NCI-H2107 (cell line): ENCODE measurements around the gene ARID1B.
A peak's percentile ranks its signal among the peaks of the same experiment; 100 is the strongest.

Experiments
- DNase-seq: peaks from one replicate; lab custom pipeline; 2025; lab: John Stamatoyannopoulos, UW

The ARID1B gene

GRCh38 chr6:157186785-157187181, 409.6 kb downstream of the ARID1B start:
- no peak for DNase-seq

GRCh38 chr6:157187182-157188083, 410.3 kb downstream of the ARID1B start:
- peak; percentile 83 for DNase-seq

GRCh38 chr6:157188213-157188612, 411.0 kb downstream of the ARID1B start:
- no peak for DNase-seq

- no peak for DNase-seq
Observed at GRCh38 chr6:157193443-157193996, 416.3 kb downstream of the ARID1B start.

GRCh38 chr6:157194110-157194509, 416.9 kb downstream of the ARID1B start:
- no peak for DNase-seq

DNA sequence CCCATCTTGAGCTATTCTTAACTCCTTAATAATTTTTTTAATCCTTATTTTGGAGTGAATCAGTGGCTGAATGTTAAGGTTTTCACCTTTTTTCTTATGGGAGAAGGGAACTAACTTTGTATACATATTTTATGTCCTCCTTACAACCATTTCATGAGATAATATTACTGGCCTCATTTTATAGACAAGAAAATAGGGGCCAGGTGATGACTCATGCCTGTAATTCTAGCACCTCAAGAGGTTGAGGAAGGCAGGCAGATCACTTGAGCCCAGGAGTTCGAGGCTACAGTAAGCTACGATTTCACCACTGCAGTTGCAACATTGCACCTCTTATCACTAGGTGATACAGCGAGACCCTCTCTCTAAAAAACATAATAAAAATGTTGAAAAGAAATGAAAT, 417.5 kb downstream of the ARID1B start:
- no peak for DNase-seq

GRCh38 chr6:157196391-157196790, 419.2 kb downstream of the ARID1B start:
- DNase-seq, result no peak

DNA sequence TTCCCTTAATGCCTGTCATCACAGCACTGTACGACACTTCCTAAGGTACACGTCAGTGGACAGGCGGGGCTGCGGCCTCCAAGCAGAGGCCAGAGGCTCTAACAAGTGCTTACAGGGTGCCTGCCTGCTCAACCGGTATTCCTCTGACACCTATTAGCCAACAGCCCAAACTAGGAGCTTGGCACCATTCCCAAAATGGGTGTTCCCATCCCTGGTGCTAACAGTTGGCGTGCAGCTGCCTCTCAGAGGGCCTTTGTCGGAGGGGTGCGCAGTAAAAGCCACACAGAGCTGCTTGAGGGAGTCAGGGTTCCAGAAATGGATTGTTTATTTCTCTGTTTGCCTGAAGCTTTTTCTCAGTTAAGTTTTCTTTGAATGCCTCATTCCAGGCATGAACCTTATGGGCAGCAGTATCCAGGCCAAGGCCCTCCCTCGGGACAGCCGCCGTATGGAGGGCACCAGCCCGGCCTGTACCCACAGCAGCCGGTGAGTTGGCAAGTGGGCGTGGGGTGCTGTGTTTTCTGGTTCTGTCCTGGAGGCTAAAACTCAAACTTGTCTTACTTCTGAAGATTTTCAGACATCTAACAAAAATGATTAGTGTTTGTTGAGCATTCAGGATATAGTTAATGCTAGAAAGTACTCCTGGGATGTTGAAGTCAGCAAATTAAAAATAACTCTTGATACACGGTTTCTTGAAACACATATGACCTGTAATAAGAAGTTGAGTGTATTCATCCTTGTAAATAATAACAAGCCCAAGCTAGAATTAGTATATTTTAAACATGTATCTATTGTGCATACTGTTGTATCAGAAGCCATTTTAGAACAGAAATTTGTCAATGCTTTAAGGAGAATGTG, 421.5 kb downstream of the ARID1B start:
- DNase-seq, result peak; percentile 98

DNA sequence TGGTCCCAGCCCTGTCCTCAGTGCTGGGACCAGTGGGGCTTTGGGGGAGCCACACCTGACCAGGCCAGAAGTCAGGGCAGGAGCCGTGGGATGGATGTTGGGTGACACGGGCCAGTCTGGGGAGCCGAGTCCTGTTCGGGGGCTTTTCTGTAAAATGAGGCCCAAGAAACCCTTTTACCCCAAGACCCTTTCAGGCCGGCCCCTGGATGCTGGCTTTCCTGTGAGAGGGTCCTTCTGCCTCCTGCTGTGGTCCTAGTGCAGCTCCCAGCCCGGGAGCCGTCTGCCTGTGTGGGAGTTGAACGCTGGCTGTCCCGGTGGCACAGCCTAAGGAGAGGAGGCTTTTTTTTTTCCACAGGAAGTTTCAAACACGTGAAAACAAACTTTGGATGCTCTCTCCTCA, 422.9 kb downstream of the ARID1B start:
- no peak for DNase-seq

DNA sequence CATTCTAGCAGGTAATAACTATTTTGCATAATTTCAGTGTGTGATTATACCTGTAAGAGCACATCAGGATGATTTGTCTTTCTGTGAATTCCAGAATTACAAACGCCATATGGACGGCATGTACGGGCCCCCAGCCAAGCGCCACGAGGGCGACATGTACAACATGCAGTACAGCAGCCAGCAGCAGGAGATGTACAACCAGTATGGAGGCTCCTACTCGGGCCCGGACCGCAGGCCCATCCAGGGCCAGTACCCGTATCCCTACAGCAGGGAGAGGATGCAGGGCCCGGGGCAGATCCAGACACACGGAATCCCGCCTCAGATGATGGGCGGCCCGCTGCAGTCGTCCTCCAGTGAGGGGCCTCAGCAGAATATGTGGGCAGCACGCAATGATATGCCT, 423.4 kb downstream of the ARID1B start:
- DNase-seq, result no peak

DNA sequence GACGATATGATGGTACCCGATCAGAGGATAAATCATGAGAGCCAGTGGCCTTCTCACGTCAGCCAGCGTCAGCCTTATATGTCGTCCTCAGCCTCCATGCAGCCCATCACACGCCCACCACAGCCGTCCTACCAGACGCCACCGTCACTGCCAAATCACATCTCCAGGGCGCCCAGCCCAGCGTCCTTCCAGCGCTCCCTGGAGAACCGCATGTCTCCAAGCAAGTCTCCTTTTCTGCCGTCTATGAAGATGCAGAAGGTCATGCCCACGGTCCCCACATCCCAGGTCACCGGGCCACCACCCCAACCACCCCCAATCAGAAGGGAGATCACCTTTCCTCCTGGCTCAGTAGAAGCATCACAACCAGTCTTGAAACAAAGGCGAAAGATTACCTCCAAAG, 423.9 kb downstream of the ARID1B start:
- DNase-seq, result no peak

DNA sequence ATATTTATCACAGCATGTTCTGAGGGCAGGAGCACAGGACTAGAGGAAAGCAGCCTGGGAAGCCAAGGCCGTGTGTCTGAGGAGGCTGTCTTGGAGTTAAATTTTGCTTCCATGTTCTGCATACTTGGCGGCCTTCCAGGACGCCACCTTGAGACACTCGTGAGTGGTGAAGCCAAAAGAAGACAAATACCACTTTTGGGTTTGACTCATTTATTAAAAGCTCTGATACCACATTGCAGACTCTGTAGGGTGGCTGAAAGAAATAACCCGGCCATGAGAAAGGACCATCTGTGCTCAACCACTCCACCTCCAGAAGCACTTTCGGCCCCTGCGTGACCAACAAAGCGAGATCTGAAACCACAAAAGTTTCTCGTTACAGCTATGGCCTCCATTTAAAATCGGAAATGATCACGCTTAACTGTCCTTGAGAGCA, 426.1 kb downstream of the ARID1B start:
- DNase-seq, result peak; percentile 64

DNA sequence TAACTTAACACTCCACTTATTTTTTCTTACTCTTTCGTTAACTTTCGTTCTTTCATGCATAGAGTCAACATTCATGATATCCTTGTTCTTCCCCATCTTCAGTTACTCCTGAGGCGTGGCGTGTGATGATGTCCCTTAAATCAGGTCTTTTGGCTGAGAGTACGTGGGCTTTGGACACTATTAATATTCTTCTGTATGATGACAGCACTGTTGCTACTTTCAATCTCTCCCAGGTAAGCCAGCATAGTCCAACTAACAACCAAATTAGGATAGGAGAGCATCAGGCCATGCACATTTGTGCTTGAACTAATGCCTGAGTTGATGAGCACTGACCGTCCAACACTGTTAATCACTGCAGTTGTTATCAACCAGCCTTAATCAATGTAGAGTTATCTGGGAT, 426.6 kb downstream of the ARID1B start:
- no peak for DNase-seq

- no peak for DNase-seq
Observed at GRCh38 chr6:157205473-157206358, 428.5 kb downstream of the ARID1B start.

GRCh38 chr6:157206359-157206815, 429.2 kb downstream of the ARID1B start:
- DNase-seq, result no peak

GRCh38 chr6:157207521-157208076, 430.4 kb downstream of the ARID1B start:
- DNase-seq, result no peak

DNA sequence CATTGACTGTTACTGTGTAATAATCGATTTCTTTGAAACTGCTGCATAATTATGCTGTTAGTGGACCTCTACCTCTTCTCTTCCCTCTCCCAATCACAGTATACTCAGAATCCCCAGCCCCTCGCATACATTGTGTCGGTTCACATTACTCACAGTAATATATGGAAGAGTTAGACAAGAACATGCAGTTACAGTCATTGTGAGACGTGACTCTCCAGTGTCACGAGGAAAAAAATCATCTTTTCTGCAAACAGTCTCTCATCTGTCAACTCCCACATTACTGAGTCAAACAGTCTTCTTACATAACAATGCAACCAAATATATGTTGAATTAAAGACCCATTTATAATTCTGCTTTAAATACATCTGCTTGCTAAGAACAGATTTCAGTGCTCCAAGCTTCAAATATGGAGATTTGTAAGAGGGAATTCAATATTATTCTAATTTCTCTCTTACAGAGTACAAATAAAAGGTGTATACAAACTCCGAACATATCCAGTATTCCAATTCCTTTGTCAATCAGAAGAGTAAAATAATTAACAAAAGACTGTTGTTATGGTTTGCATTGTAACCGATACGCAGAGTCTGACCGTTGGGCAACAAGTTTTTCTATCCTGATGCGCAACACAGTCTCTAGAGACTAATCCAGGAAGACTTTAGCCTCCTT, 432.8 kb downstream of the ARID1B start:
- no peak for DNase-seq

DNA sequence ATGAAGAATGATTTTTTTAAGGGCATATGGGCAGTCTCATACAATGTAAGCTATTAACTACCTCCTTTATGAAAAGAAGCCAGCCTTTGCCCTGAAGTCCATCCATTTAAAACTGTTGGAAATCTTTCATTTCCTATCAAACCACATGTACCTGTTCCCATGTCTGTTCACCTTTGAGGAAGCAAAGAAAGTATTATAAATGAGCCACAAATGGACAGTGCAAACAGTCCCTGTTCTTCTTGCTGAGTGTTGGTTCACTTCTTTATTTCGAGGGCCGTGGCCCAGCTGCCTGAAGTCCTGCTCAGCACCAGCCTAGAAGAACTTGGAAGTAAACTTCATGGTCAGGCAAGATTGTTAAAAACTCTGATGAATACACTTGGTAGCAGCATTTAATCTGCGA, 433.8 kb downstream of the ARID1B start:
- no peak for DNase-seq

GRCh38 chr6:157211603-157212455, 434.7 kb downstream of the ARID1B start:
- DNase-seq, result no peak

- DNase-seq, result no peak
Observed at GRCh38 chr6:157213426-157213825, 436.2 kb downstream of the ARID1B start.
